ENCODE measurements around the gene IDUA. TPM values are rescaled to one million over a fixed set of nuclear protein-coding genes. Genes with fewer than 3 reads are reported as not detected.
"Not testable (repeated sequence)": the region's sequence is repeated elsewhere in the genome, so short reads cannot be mapped to it uniquely, and the experiment has no call there.

IDUA gene
- total RNA-seq, 6 experiments from 2014 or later = 20.9 to 40.3 (median 23.3) TPM

- no peak for TF ChIP-seq CTCF (IDR thresholded peaks at IDR 0.05)
- Mint-ChIP-seq H3K27me3 (ENCODE audit: insufficient read depth) (peaks cover 6% of the 10 kb centered on the region), H3K27ac (peak overlapping the region; percentile 92), H3K4me1 (ENCODE audit: low read depth) (peaks cover 39% of the 10 kb centered on the region), H3K36me3 (ENCODE audit: low read depth) (no peaks in the 10 kb centered on the region), H3K9me3 (no peaks in the 10 kb centered on the region), H3K4me3 (peak overlapping the region; percentile 60)
- no peak for DNase-seq
Measured at GRCh38 chr4:1043162-1043561, 56.3 kb downstream of the IDUA start.

GRCh38 chr4:1043651-1044468 is 57.0 kb downstream of the IDUA start:
- Mint-ChIP-seq H3K4me3 (peak overlapping the region; percentile 60), H3K9me3 (no peaks in the 10 kb centered on the region), H3K27ac (peak overlapping the region; percentile 92), H3K36me3 (ENCODE audit: low read depth) (no peaks in the 10 kb centered on the region), H3K4me1 (ENCODE audit: low read depth) (peaks cover 39% of the 10 kb centered on the region), H3K27me3 (ENCODE audit: insufficient read depth) (peaks cover 7% of the 10 kb centered on the region)
- peak; percentile 99 for DNase-seq
- no peak for TF ChIP-seq CTCF (IDR thresholded peaks at IDR 0.05)

GRCh38 chr4:1044469-1045192 is 57.8 kb downstream of the IDUA start:
- Mint-ChIP-seq H3K9me3 (no peaks in the 10 kb centered on the region), H3K36me3 (ENCODE audit: low read depth) (no peaks in the 10 kb centered on the region), H3K27me3 (ENCODE audit: insufficient read depth) (peaks cover 8% of the 10 kb centered on the region), H3K4me1 (ENCODE audit: low read depth) (peaks cover 39% of the 10 kb centered on the region), H3K4me3 (no peak overlapping the region), H3K27ac (peak overlapping the region; percentile 92)
- TF ChIP-seq CTCF (IDR thresholded peaks at IDR 0.05) = no peak
- DNase-seq = no peak

- Mint-ChIP-seq H3K4me1 (ENCODE audit: low read depth) (peaks cover 39% of the 10 kb centered on the region), H3K4me3 (no peak overlapping the region), H3K36me3 (ENCODE audit: low read depth) (no peaks in the 10 kb centered on the region), H3K27ac (no peak overlapping the region; the same call in 1 of the 2 replicates), H3K27me3 (ENCODE audit: insufficient read depth) (peaks cover 13% of the 10 kb centered on the region), H3K9me3 (no peaks in the 10 kb centered on the region)
- TF ChIP-seq CTCF (IDR thresholded peaks at IDR 0.05) = no peak
- no peak for DNase-seq
Measured at GRCh38 chr4:1045193-1045594, 58.4 kb downstream of the IDUA start.

GRCh38 chr4:1045595-1046201 is 58.9 kb downstream of the IDUA start:
- Mint-ChIP-seq H3K9me3 (no peaks in the 10 kb centered on the region), H3K36me3 (ENCODE audit: low read depth) (no peaks in the 10 kb centered on the region), H3K27ac (no peak overlapping the region), H3K27me3 (ENCODE audit: insufficient read depth) (peaks cover 14% of the 10 kb centered on the region), H3K4me3 (no peak overlapping the region), H3K4me1 (ENCODE audit: low read depth) (peaks cover 39% of the 10 kb centered on the region)
- TF ChIP-seq CTCF (IDR thresholded peaks at IDR 0.05) = no peak
- no peak for DNase-seq

GRCh38 chr4:1046581-1047011 is 59.8 kb downstream of the IDUA start:
- H3K36me3 Mint-ChIP-seq (ENCODE audit: low read depth); H3K9me3 Mint-ChIP-seq: not testable (repeated sequence)
- DNase-seq = peak; percentile 52
- Mint-ChIP-seq H3K27ac (peak overlapping the region; percentile 56), H3K4me3 (peak overlapping the region; percentile 75), H3K4me1 (ENCODE audit: low read depth) (peaks cover 36% of the 10 kb centered on the region), H3K27me3 (ENCODE audit: insufficient read depth) (peaks cover 18% of the 10 kb centered on the region)

All from HFFc6 (cell line).